ENCODE results near the gene HLA-DOB.
A peak's percentile ranks its signal among the peaks of the same experiment; 100 is the strongest.
"Not testable (repeated sequence)": the region's sequence is repeated elsewhere in the genome, so short reads cannot be mapped to it uniquely, and the experiment has no call there.

Gene HLA-DOB

DNA sequence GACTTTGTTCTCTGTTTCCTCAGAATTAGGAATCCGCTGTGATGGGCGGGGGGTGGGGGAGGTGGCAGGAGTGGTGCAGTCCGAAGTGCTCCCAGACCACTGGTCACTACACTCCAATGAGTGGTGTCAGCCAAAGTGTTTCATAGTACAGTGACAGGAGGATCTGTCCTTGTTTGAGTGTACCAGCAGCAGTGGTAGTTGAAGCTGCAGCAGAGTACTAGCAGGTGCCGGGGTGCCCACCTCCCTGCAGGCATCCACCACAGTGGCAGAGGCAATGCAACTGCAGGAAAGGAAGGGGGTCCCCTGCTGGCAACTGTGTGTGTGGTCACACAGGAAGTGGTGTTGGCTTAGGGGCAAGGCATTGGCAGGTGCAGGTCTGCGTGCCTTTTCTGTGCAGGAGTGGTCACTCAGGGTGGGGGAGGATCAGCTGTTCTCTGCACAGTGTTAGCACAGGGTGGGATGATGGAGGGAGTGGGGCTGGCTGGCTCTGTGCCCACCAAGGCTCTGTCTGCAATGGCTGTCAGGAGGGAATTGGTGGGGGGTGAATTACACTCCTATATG, 9.7 kb downstream of the HLA-DOB start:
- DNase-seq: no peak

DNA sequence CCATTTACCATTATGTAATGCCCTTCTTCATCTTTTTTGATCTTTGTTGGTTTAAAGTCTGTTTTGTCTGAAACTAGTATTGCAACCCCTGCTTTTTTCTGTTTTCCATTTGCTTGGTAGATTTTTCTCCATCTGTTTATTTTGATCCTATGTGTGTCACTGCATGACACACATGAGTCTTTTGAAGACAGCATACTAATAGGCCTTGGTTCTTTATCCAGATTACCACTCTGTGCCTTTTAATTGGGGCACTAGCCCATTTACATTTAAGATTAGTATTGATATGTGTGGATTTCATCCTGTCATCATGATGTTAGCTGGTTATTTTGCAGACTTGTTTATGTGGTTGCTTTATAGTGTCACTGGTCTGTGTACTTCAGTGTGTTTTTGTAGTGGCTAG, 11.4 kb downstream of the HLA-DOB start:
- not testable (repeated sequence) for DNase-seq

DNA sequence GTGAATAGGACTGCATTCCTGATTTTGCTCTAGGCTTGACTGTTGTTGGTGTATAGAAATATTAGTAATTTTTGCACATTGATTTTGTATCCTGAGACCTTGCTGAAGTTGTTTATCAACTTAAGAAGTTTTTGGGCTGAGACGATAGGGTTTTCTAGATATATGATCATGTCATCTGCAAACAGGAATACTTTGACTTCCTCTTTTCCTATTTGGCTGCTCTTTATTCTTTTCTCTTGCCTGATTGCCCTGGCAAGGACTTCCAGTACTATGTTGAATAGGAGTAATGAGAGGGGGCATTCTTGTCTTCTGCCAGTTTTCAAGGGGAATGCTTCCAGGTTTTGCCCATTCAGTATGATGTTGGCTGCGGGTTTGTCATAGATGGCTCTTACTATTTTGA, 13.4 kb downstream of the HLA-DOB start:
- no peak for DNase-seq

DNA sequence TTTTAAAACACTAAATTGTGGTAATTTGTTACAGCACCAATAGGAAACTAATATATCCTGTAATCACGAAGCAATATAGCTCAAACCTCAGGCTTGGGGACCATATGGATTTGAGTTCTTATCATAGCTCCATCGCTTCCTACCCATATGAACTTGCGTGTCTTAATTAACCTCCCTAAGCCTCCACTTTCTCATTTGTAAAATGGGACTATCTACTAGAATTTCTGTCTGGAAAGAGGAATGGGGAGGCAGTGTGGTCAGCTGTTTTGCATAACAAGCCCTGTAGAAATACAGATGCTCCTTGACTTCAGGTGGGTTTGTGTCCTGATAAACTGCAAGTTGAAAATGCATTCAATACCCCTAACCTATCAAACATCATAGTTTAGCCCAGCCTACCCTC, 17.1 kb downstream of the HLA-DOB start:
- DNase-seq: no peak

DNA sequence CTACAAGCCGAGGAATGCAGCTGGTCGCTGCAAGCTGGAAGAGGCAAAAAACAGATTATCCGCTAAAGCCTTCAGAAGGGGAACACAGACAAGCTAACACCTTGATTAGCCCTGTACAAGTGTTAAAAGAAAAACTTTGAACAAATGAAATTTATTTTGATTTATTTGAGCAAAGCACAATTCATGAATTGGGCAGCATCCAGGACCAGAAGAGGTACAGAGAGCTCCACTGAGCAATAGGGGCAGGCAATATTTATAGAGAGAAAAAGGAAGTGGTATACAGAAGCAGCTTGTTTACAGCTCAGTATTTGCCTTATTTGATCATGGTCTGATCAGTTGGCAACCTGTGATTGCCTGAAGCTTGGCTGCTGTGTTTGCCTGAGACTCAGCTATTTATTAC, 17.6 kb downstream of the HLA-DOB start:
- DNase-seq: no peak

DNA sequence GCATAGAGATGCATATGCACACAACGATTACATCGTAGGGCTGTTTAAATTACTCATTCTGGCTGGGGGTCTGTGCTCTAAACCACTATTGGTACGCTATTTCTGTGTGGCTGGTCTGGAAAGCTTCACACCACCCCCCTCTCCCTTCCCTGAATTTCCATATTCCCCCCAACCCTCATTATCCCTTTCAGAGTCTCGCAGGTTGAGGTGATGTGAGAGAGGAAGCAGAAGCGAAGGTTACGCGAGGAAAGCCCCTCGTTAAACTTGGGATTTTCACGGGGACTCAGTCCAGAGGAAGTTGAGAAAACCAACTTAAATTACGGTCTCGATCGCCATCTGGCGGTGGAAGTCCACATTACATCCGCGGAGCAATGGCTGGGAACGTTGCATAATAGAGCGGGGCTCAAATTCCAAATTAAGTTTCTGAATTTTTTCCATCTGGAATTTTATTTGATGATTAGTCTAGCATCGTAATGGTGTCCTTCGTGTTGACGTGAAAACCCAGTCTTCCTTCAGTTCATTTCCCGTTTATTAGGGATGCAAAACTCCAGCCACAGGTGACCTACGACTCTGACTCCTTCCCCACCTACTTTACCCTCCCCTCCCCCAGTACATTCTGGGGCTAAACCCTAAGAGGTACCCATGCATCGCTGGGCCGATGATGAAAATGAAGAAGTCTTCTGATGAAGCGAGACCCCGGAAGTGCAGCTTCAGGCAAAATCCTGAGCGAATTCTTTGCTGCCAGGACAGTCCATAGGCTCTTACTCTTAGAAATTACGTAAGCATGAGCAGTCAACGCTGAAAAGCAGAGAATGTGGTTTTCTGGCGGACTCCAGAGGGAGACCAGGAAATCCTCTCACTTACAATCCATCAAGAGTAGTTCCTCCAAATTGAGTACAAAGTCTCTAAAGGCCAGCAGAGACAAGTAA, 19.7 kb downstream of the HLA-DOB start:
- DNase-seq: peak in 1 of 2 experiments; percentile 19

DNA sequence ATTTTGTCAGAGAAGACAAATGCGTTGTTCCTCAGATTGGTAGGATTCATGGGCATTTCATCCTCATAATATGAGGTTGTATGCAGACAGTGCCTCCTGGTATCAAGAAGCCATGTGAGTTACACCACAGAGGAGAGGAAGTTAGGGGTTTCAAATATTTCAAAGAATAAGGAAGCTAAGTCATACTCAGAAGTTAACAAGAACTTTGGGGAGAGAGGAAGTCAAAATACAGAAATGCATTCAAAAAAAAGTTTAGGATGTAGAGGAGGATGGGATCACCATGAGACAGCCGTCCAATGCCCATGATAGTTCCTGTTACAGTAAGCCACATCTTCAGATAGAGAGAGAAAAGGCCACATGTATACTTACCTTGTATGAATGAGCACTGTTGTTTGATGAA, 22.3 kb downstream of the HLA-DOB start:
- no peak for DNase-seq

DNA sequence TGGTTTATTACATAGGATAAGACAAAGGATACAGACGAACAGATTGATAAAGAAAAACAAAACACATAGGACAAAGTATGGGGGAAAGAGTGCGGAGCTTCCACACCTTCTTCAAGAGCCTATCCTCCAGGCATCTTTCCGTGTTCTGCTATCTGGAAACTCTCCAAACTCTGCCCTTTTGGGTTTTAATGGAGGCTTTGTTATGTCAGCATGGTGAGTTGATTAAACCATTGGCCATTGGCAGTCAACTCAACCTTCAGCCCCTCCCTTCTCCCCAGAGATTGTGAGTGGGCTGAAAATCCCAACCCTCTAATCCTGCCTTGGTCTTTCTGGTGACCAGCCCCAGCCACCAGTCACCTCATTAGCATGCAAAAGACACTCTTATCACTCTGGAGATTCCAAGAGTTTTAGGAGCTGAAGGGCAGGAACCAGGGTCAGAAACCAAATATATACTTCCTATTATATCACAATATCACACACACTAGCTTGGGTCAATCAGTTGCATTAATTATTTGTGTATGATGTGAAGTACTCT, 23.8 kb downstream of the HLA-DOB start:
- no peak for DNase-seq

DNA sequence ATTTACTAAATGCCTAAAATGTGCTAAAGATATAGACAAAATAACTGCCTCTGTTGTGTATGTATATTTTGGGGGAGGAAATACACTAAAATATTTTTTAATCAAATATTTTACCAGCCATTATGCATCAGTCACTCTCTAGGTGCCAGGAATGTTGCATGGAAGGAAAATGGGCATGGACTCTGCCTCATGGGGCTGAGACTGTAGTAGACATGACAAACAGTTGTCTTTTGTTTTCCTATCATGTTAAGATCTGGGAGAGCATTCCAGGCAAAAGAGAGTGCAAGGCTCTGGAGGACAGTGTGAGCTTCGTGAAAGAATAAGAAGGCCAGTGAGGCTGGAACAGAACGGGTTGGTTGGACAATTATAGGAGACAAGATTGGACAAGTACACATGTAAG, 26.5 kb downstream of the HLA-DOB start:
- no peak for DNase-seq

DNA sequence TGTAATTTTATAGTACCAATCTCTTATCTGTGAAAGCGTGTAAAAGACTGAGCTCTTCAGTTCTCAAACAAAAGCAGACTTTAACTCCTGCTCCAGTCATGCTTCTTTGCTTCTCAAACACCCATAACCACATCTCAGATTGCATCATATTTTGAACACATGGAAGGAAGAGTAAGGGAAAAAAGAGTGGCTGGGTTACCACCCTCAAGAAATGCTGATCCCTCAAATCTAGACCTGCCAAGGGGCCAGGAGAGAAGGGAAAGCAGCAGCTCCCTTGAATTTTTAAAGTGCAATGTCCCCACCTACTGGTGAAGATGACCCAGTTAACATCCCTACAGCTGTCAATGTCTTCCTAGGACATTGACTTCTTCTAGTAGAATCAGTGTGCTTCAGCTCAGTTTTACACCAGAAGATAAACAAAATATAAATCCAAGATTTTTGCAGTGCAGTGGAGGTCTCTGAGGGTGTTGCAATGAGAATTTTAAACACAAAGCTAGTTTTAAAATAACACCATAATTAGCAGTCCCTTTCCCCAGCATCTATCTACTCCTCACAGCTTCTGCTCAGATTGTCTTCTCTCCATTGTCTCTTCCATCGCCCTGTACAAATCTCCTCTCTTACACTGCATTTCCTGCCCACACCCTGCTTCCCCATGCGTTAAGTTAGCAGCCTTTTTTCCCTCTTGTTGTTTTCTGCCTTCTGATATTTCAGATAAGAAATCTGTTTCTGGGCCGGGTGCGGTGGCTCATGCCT, 30.8 kb downstream of the HLA-DOB start:
- peak; percentile 68 to 89 for DNase-seq

DNA sequence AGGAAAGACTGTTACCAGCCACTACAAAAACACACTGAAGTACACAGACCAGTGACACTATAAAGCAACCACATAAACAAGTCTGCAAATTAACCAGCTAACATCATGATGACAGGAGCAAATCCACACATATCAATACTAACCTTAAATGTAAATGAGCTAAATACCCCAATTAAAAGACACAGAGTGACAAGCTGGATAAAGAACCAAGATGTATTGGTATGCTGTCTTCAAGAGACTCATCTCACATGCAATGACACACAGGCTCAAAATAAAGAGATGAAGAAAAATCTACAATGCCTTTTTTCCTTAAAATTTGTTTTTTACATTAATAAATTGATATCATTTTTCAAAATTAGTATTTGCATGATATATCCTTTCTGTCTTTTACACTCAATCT, 33.9 kb downstream of the HLA-DOB start:
- DNase-seq: not testable (repeated sequence)

DNA sequence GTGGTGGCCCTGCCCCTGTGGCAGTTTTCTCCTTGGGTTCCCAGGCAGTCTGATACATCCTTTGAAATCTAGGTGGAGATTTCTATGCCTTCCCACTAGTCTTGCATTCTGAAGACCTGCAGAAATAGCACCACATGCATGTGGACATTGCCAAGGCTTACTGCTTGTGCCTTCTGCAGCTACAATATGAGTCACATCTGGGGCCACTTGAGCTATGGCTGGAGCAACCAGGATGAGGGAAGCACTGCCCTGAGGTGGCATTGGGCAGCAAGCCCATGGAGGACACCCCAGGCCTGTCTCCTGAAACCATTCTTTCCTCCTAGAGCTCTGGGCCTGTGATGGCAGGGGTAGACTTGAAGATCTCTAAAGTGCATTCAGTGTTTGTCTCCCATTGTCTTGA, 37.8 kb downstream of the HLA-DOB start:
- no peak for DNase-seq

DNA sequence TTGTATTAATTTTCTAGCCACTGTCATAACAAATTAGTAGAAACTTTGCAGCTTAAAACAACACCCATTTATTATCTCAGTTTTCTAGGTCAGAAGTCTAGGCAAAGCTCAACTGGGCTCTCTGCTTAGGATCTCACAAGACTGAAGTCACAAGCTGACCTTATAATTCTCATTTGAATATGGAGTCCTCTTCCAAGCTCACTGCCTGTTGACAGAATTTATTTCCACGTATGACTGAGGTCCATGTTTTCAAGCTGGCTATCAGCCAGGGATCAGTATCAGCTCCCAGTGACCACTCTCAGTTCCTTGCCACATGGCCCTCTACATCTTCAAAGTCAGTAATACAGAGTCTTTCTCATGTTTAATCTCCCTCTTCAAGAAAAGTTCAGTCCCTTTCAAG, 41.7 kb downstream of the HLA-DOB start:
- DNase-seq: no peak

DNA sequence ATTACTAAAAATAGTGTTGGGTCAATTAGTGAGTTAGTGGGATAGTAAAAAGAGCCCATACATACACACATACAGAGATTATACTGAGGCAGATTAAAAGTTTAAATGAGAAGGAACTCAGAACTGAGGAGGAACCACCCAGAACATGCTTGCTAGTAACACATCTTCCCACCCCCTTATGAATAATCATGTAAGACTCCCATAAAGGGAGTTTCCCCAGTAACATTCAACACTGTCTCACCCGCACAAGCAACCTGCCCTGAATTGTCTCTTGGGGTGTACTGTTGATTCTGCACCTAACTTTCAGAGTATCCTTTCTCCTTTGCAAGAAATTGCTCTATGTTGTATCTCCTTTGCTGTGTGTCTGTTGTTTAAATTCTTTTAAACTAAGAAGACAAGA, 42.4 kb downstream of the HLA-DOB start:
- DNase-seq: no peak

DNA sequence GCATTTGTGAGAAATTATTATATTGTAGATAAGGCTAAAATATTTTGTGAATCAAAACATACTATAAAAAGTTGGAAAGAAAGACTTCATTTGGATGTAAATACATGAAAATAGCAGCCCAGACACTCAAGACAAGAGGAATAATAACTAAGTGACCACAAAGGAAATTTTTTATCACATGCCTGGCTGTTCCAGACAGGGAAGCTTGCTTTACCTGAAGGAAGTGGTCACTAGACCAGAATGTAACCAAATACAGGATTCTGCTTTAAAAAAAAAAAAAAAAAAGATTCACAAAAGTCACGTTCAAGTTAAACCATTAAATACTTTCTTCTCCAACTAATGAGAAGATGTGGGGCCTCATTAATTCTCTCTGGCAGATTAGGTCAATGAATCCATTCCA, 44.1 kb downstream of the HLA-DOB start:
- no peak for DNase-seq

DNA sequence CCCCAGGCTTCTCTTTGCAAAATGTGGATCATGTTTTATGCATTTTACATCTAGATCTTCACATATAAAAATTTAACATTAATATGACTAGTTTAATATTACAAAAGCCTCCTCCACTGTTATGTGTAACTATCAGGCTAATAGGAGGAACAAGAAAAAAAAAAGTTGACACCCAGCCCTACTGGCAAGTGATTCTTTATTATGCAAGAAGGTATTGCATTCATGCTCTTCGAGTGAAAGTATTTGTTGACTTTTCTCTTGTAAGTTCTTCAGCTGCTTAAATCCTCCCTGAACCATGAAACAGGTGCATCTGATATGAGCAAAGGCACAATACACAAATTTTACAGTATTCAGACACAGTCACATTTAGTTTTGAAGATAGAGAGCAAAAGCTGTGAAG, 52.8 kb downstream of the HLA-DOB start:
- DNase-seq: peak in 1 of 2 experiments; percentile 56

DNA sequence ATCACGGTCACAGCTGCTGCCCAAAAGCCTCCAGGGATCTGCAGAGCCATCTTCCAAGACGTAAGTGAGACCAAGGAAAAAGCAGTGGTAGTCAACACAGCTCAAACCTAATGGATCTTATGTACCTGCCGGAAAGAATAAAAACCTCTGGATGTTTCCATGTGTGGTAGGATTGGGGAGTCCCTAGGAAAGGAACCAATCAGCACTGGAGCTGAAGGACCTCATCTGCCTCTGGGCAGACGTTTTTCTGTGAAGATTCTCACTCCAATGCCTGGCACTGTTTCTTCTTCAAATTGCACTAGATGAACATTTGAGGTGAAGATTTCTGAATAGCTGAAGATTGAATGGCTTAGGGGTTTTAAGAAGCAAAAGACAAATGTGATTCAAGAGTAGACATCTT, 53.4 kb downstream of the HLA-DOB start, which contains the start of gene HLA-DQB2:
Gene HLA-DQB2 (minus strand): TSS at position 112 of the 400 bp plus-strand sequence. CDS start 62 bp downstream, at position 50.
- no peak for DNase-seq

All from NCI-H187 (cell line).